Nucleus accumbens (tissue), 56 donors: Measurements from ENCODE around the gene PSMD11.

Experiments used
- DNase-seq, 56 donors: peaks; one replicate each; lab custom pipeline; 2025; lab: John Stamatoyannopoulos, UW

The PSMD11 gene

GRCh38 chr17:32488604-32489180 is 44.4 kb downstream of the PSMD11 start:
- DNase-seq, result no peak

- DNase-seq, result peak in 1 of 56 donors; percentile 3
Observed at GRCh38 chr17:32489320-32490100, 45.2 kb downstream of the PSMD11 start.

GRCh38 chr17:32490101-32490482 is 45.8 kb downstream of the PSMD11 start:
- DNase-seq, result peak in 7 of 56 donors; percentile 10 to 48 (median 16)

GRCh38 chr17:32491371-32492263 is 47.3 kb downstream of the PSMD11 start:
- DNase-seq, result peak in 1 of 56 donors; percentile 25

- no peak for DNase-seq
Observed at GRCh38 chr17:32492264-32492589, 47.9 kb downstream of the PSMD11 start.

- peak in 1 of 56 donors; percentile 13 for DNase-seq
Observed at GRCh38 chr17:32492648-32493289, 48.5 kb downstream of the PSMD11 start.

GRCh38 chr17:32493571-32493970 is 49.3 kb downstream of the PSMD11 start:
- no peak for DNase-seq

- DNase-seq, result no peak
Observed at GRCh38 chr17:32493976-32494513, 49.7 kb downstream of the PSMD11 start.

- DNase-seq, result peak in 39 of 56 donors; percentile 21 to 80 (median 47)
Observed at GRCh38 chr17:32494621-32495358, 50.5 kb downstream of the PSMD11 start.

GRCh38 chr17:32495359-32496231 is 51.3 kb downstream of the PSMD11 start:
- DNase-seq, result peak in 29 of 56 donors; percentile 17 to 70 (median 40)

- DNase-seq, result no peak
Observed at GRCh38 chr17:32496395-32497073, 52.2 kb downstream of the PSMD11 start.

GRCh38 chr17:32497431-32498205 is 53.3 kb downstream of the PSMD11 start:
- DNase-seq, result peak in 2 of 56 donors; percentile 15 to 17

GRCh38 chr17:32498391-32498790 is 54.1 kb downstream of the PSMD11 start:
- DNase-seq, result no peak

- no peak for DNase-seq
Observed at GRCh38 chr17:32502013-32502412, 57.7 kb downstream of the PSMD11 start.

- no peak for DNase-seq
Observed at GRCh38 chr17:32502710-32503109, 58.4 kb downstream of the PSMD11 start.

- no peak for DNase-seq
Observed at GRCh38 chr17:32503251-32504165, 59.2 kb downstream of the PSMD11 start.
